ENCODE measurements around the gene CCL7.

DNA sequence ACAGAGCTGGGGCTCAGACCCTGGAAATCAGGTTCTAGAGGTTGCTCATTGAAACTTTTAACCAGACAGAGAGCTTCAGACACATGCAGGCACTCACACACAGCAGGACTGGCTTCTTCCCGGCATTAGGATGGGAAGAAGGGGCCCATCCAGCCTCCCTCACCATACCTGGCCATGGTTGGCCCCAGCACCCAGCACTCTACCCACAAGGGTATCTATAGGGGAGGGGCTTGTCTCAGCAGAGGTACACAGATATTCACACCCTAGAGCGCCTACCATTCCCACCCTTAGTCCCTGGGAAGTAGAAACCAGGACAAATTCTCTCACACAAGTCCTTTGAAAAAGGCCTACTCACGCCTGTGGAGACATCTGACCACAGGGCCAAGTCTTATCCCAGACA is 35.4 kb upstream of the CCL7 start:
- TF ChIP-seq, protein P1, sequence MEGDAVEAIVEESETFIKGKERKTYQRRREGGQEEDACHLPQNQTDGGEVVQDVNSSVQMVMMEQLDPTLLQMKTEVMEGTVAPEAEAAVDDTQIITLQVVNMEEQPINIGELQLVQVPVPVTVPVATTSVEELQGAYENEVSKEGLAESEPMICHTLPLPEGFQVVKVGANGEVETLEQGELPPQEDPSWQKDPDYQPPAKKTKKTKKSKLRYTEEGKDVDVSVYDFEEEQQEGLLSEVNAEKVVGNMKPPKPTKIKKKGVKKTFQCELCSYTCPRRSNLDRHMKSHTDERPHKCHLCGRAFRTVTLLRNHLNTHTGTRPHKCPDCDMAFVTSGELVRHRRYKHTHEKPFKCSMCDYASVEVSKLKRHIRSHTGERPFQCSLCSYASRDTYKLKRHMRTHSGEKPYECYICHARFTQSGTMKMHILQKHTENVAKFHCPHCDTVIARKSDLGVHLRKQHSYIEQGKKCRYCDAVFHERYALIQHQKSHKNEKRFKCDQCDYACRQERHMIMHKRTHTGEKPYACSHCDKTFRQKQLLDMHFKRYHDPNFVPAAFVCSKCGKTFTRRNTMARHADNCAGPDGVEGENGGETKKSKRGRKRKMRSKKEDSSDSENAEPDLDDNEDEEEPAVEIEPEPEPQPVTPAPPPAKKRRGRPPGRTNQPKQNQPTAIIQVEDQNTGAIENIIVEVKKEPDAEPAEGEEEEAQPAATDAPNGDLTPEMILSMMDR (IDR thresholded peaks at IDR 0.05) = no peak
- no peak for TF ChIP-seq POLR2A (IDR thresholded peaks at IDR 0.05)
- no peak for TF ChIP-seq POLR2AphosphoS5 (IDR thresholded peaks at IDR 0.05)
- TF ChIP-seq EP300 (IDR thresholded peaks at IDR 0.05) = no peak

Measured in suprapubic skin (tissue), 4 donors.